Osteoblast (primary cell): ENCODE results near the gene WFDC2. TPM values are rescaled to one million over a fixed set of nuclear protein-coding genes. Genes with fewer than 3 reads are reported as not detected.

Experiments used
- DNase-seq: peaks from one replicate; pipeline ENCODE4 v3.0.0; 2011; ENCODE audit warnings: low spot score, mixed read lengths; ENCODE audit not compliant: insufficient read length; ENCODE audit errors: missing footprints
- H2AFZ ChIP-seq: 2 replicates; pipeline ENCODE4 v1.6.0; 2011; ENCODE audit warnings: mild to moderate bottlenecking, low read length
- H3K27ac ChIP-seq: 2 replicates; pipeline ENCODE4 v1.5.1; 2011; ENCODE audit warnings: mild to moderate bottlenecking, low read depth, low read length, moderate library complexity
- H3K27me3 ChIP-seq: 2 replicates; pipeline ENCODE4 v1.6.0; 2012; ENCODE audit warnings: mild to moderate bottlenecking, control low read depth, inconsistent platforms, low read length, moderate library complexity; ENCODE audit not compliant: insufficient read depth
- H3K36me3 ChIP-seq: 2 replicates; pipeline ENCODE4 v1.5.1; 2011; ENCODE audit warnings: mild to moderate bottlenecking, low read length, control low read depth, moderate library complexity; ENCODE audit not compliant: insufficient read depth
- H3K4me1 ChIP-seq: 2 replicates; pipeline ENCODE4 v1.5.1; 2011; ENCODE audit warnings: mild to moderate bottlenecking, low read length, control low read depth, moderate library complexity; ENCODE audit not compliant: insufficient read depth
- H3K4me2 ChIP-seq: 2 replicates; pipeline ENCODE4 v1.6.0; 2011; ENCODE audit warnings: mild to moderate bottlenecking, low read length; ENCODE audit not compliant: insufficient read depth
- H3K4me3 ChIP-seq: fragments of 200-600 bp; sonication (generic); 3 replicates; pipeline ENCODE4 v1.5.1; 2012; ENCODE audit warnings: mild to moderate bottlenecking, low read length, inconsistent platforms; ENCODE audit not compliant: insufficient read depth
- H3K79me2 ChIP-seq: 2 replicates; pipeline ENCODE4 v1.6.0; 2012; ENCODE audit warnings: mild to moderate bottlenecking, low read length, control low read depth, inconsistent platforms; ENCODE audit not compliant: insufficient read depth
- H3K9me3 ChIP-seq: 2 replicates; pipeline ENCODE4 v1.5.1; 2011; ENCODE audit warnings: low read depth, low read length, control low read depth
- H4K20me1 ChIP-seq: 2 replicates; pipeline ENCODE4 v1.6.0; 2012; ENCODE audit warnings: mild to moderate bottlenecking, low read length, control low read depth; ENCODE audit not compliant: insufficient read depth
- total RNA-seq: library from RNA; depleted of rRNA; stranded (reverse); fragments of >200 nt; gene quantifications from 2 replicates; pipeline ENCODE4 v1.2.3, GENCODE V29; 2012
- TF ChIP-seq, protein P1 (sequence below): IDR thresholded peaks from 2 replicates; pipeline ENCODE4 v1.5.1; 2011; ENCODE audit warnings: mild to moderate bottlenecking, low read depth, low read length, moderate library complexity; ENCODE audit errors: extremely low read depth

Gene WFDC2
- total RNA-seq, 1 donor: not detected

DNA sequence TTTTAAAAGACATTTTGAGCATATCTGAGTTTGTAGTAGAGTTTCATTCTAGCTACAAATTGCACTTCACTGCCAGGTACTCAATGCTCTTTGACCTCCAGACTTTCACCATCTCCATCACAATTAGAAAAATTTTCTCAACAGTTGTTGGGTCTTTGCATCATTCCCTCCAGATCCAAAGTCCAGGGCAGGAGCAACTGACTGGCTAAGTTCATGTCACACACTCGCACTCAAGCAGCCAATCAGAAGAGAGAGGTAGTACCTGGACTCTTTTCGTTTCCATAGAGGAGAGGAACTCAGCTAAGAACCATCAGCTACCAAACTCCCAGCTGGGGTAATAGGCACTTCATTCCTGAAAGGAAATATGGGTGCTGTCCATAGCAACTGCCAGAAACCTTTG lies 36.8 kb downstream of the WFDC2 start:
- peaks cover 4% of the 10 kb centered on the region for H3K27me3 ChIP-seq
- no peak overlapping the region for H2AFZ ChIP-seq
- TF ChIP-seq, protein P1, sequence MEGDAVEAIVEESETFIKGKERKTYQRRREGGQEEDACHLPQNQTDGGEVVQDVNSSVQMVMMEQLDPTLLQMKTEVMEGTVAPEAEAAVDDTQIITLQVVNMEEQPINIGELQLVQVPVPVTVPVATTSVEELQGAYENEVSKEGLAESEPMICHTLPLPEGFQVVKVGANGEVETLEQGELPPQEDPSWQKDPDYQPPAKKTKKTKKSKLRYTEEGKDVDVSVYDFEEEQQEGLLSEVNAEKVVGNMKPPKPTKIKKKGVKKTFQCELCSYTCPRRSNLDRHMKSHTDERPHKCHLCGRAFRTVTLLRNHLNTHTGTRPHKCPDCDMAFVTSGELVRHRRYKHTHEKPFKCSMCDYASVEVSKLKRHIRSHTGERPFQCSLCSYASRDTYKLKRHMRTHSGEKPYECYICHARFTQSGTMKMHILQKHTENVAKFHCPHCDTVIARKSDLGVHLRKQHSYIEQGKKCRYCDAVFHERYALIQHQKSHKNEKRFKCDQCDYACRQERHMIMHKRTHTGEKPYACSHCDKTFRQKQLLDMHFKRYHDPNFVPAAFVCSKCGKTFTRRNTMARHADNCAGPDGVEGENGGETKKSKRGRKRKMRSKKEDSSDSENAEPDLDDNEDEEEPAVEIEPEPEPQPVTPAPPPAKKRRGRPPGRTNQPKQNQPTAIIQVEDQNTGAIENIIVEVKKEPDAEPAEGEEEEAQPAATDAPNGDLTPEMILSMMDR: no peak
- H3K9me3 ChIP-seq: no peaks in the 10 kb centered on the region
- H3K27ac ChIP-seq: no peak overlapping the region
- no peaks in the 10 kb centered on the region for H3K36me3 ChIP-seq
- no peak for DNase-seq
- H3K4me3 ChIP-seq: no peak overlapping the region
- no peak overlapping the region for H3K4me2 ChIP-seq
- H3K79me2 ChIP-seq: no peaks in the 10 kb centered on the region
- no peaks in the 10 kb centered on the region for H4K20me1 ChIP-seq
- H3K4me1 ChIP-seq: no peaks in the 10 kb centered on the region

- Histone ChIP-seq H3K4me1 (no peaks in the 10 kb centered on the region), H3K79me2 (no peaks in the 10 kb centered on the region), H3K27me3 (peaks cover 4% of the 10 kb centered on the region), H4K20me1 (no peaks in the 10 kb centered on the region), H3K9me3 (no peaks in the 10 kb centered on the region), H3K36me3 (no peaks in the 10 kb centered on the region), H3K4me3 (no peak overlapping the region), H3K4me2 (no peak overlapping the region), H3K27ac (no peak overlapping the region), H2AFZ (no peak overlapping the region)
- no peak for DNase-seq
- TF ChIP-seq, protein P1: no peak
Measured at GRCh38 chr20:45507011-45507820, 37.7 kb downstream of the WFDC2 start.

DNA sequence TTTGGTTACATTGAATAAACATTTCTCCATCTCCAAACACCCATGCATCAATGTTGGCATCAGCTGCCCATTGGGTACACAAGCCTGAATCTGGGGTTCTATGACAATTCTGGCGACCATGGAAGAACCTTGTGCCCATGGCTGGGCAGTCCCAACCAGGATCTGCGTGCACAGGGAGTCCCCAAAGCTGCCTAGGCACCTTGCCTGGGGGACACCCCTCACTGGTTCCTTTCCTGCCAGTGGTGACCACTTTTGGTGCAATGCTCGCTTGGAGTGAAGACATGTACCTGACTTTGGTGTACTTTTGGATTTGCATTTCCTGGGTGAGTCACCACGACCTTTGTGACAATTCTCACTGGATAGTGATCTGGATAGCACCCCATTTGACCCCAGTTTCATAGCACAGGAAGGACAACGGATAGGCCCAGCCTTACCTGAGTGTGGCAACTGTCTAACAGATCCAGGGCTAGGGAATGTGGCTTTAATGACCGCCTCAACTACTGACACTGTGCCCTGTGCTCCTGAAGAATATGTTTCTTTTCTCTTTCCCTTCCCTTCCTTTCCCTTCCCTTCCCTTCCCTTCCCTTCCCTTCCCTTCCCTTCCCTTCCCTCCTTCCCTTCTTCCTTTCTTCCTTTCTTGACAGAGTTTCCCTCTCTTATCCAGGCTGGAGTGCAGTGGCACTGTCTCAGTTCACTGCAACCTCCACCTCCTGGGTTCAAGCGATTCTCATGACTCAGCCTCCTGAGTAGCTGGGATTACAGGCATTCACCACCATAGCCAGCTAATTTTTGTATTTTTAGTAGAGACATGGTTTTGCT lies 38.7 kb downstream of the WFDC2 start:
- no peak for DNase-seq
- no peak overlapping the region for H3K27ac ChIP-seq
- no peaks in the 10 kb centered on the region for H3K9me3 ChIP-seq
- H3K27me3 ChIP-seq: peaks cover 5% of the 10 kb centered on the region
- H2AFZ ChIP-seq: no peak overlapping the region
- no peaks in the 10 kb centered on the region for H3K36me3 ChIP-seq
- TF ChIP-seq, protein P1: no peak
- no peak overlapping the region for H3K4me2 ChIP-seq
- no peaks in the 10 kb centered on the region for H4K20me1 ChIP-seq
- H3K79me2 ChIP-seq: no peaks in the 10 kb centered on the region
- H3K4me3 ChIP-seq: no peak overlapping the region
- H3K4me1 ChIP-seq: no peaks in the 10 kb centered on the region

GRCh38 chr20:45509091-45509490 lies 39.5 kb downstream of the WFDC2 start:
- Histone ChIP-seq H3K4me3 (no peak overlapping the region), H3K27me3 (peaks cover 5% of the 10 kb centered on the region), H3K36me3 (no peaks in the 10 kb centered on the region), H3K27ac (no peak overlapping the region), H3K79me2 (no peaks in the 10 kb centered on the region), H3K9me3 (no peaks in the 10 kb centered on the region), H4K20me1 (no peaks in the 10 kb centered on the region), H3K4me1 (no peaks in the 10 kb centered on the region), H3K4me2 (no peak overlapping the region), H2AFZ (no peak overlapping the region)
- TF ChIP-seq, protein P1: no peak
- DNase-seq: no peak
